Uterus (tissue), 2 donors: ENCODE measurements around the gene ADGRD1.

ENCODE experiments used
- CTCF ChIP-seq, 4 experiments: fragments of 200-600 bp in 2 of 4; fragments of 450-650 bp in 2 of 4; sonication (generic) in 2 of 4; IDR thresholded peaks; one replicate each; pipeline ENCODE4 v1.5.1; 2016 to 2019; ENCODE audit warnings: antibody characterized with exemption in 4 of 4, mild to moderate bottlenecking in 2 of 4, moderate library complexity in 1 of 4
- POLR2A ChIP-seq, 2 donors: fragments of 450-650 bp; IDR thresholded peaks; one replicate each; pipeline ENCODE4 v1.6.1; 2016; ENCODE audit warnings: antibody characterized with exemption in 2 of 2, mild to moderate bottlenecking in 1 of 2, moderate library complexity in 1 of 2

GRCh38 chr12:130981911-130982310 lies 28.2 kb downstream of the ADGRD1 start:
- TF ChIP-seq POLR2A (IDR thresholded peaks at IDR 0.05): no peak
- TF ChIP-seq CTCF (IDR thresholded peaks at IDR 0.05): no peak
